ENCODE measurements around the gene CD22. TPM values are rescaled to one million over a fixed set of nuclear protein-coding genes. Genes with fewer than 3 reads are reported as not detected.

The CD22 gene
- total and polyA plus RNA-seq, 10 of the 15 experiments (the other 5 are each of a cell fraction or from before 2014, with no cell fraction given), result 23.0 to 344 (median 181) TPM

- no peak for TF ChIP-seq ZNF207 (IDR thresholded peaks at IDR 0.05; ENCODE audit: borderline replicate concordance)
- peak; percentile 80 for TF ChIP-seq BCL3 (IDR thresholded peaks at IDR 0.05; ENCODE audit: borderline replicate concordance, insufficient read depth, low read depth, low read length, poor library complexity, severe bottlenecking)
- TF ChIP-seq KLF5 (IDR thresholded peaks at IDR 0.05; ENCODE audit: partially characterized antibody), result peak; percentile 62
- peak; percentile 93 for TF ChIP-seq HDGF (IDR thresholded peaks at IDR 0.05)
- TF ChIP-seq ZNF384 (IDR thresholded peaks at IDR 0.05; ENCODE audit: borderline replicate concordance, low read depth, low read length), result no peak
- no peak; the same call in 1 of the 2 replicates for TF ChIP-seq LARP7 (IDR thresholded peaks at IDR 0.05)
- TF ChIP-seq RBBP5 (conservative IDR thresholded peaks at IDR 0.05), result no peak
- peak; percentile 94 for TF ChIP-seq MYC (IDR thresholded peaks at IDR 0.05; ENCODE audit: insufficient read depth, insufficient read length, insufficient replicate concordance, low read length, severe bottlenecking)
- TF ChIP-seq ATF2 (IDR thresholded peaks at IDR 0.05; ENCODE audit: low read length), result peak; percentile 43; the same call in 1 of the 2 replicates
- no peak for TF ChIP-seq TARDBP (IDR thresholded peaks at IDR 0.05; ENCODE audit: borderline replicate concordance)
Observed at GRCh38 chr19:35346193-35347052, 17.4 kb downstream of the CD22 start (continued).
